ENCODE data around the gene SETX.

Gene SETX

DNA sequence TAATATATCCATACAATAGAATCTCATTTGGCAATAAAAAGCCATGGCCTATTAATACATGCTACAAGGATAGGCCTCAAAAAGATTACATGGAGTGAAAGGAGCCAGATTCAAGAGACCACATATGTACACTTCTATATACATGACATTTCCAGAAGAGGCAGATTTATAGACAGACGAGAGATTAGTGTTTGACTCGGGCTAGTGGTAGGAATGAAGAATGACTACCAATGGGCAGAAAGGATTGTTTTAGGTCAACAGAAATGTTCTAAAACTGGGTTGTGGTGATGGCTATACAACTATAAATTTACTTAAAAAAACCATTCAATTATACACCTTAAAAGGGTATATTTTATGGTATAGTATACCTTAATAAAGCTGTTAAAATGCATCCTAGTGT, 41.9 kb downstream of the SETX start:
- H3K9ac ChIP-seq (ENCODE audit: low read length) = no peak overlapping the region
- no peaks in the 10 kb centered on the region for H3K27me3 ChIP-seq (ENCODE audit: control insufficient read depth, insufficient read depth, low read length)
- no peaks in the 10 kb centered on the region for H3K9me3 ChIP-seq (ENCODE audit: control insufficient read depth, insufficient read depth, low read depth, low read length)
- H3K4me1 ChIP-seq (ENCODE audit: control insufficient read depth, insufficient read depth, low read length) = no peaks in the 10 kb centered on the region
- H3K4me3 ChIP-seq (ENCODE audit: low read depth, low read length) = no peak overlapping the region
- H3K36me3 ChIP-seq (ENCODE audit: control insufficient read depth, insufficient read depth, low read length) = peaks cover 79% of the 10 kb centered on the region
- H3K27ac ChIP-seq (ENCODE audit: low read depth, low read length) = no peak overlapping the region

GRCh38 chr9:132312426-132312825, 42.4 kb downstream of the SETX start:
- no peak overlapping the region for H3K27ac ChIP-seq (ENCODE audit: low read depth, low read length)
- no peak overlapping the region for H3K9ac ChIP-seq (ENCODE audit: low read length)
- no peaks in the 10 kb centered on the region for H3K27me3 ChIP-seq (ENCODE audit: control insufficient read depth, insufficient read depth, low read length)
- H3K4me3 ChIP-seq (ENCODE audit: low read depth, low read length) = no peak overlapping the region
- no peaks in the 10 kb centered on the region for H3K4me1 ChIP-seq (ENCODE audit: control insufficient read depth, insufficient read depth, low read length)
- H3K9me3 ChIP-seq (ENCODE audit: control insufficient read depth, insufficient read depth, low read depth, low read length) = no peaks in the 10 kb centered on the region
- H3K36me3 ChIP-seq (ENCODE audit: control insufficient read depth, insufficient read depth, low read length) = peaks cover 79% of the 10 kb centered on the region

GRCh38 chr9:132311978-132312377, 42.8 kb downstream of the SETX start:
- no peaks in the 10 kb centered on the region for H3K27me3 ChIP-seq (ENCODE audit: control insufficient read depth, insufficient read depth, low read length)
- H3K36me3 ChIP-seq (ENCODE audit: control insufficient read depth, insufficient read depth, low read length) = peaks cover 78% of the 10 kb centered on the region
- H3K4me1 ChIP-seq (ENCODE audit: control insufficient read depth, insufficient read depth, low read length) = no peaks in the 10 kb centered on the region
- H3K27ac ChIP-seq (ENCODE audit: low read depth, low read length) = no peak overlapping the region
- no peak overlapping the region for H3K9ac ChIP-seq (ENCODE audit: low read length)
- no peaks in the 10 kb centered on the region for H3K9me3 ChIP-seq (ENCODE audit: control insufficient read depth, insufficient read depth, low read depth, low read length)
- H3K4me3 ChIP-seq (ENCODE audit: low read depth, low read length) = no peak overlapping the region

GRCh38 chr9:132309056-132309455, 45.7 kb downstream of the SETX start:
- no peak overlapping the region for H3K4me3 ChIP-seq (ENCODE audit: low read depth, low read length)
- no peaks in the 10 kb centered on the region for H3K9me3 ChIP-seq (ENCODE audit: control insufficient read depth, insufficient read depth, low read depth, low read length)
- no peak overlapping the region for H3K9ac ChIP-seq (ENCODE audit: low read length)
- H3K36me3 ChIP-seq (ENCODE audit: control insufficient read depth, insufficient read depth, low read length) = peaks cover 76% of the 10 kb centered on the region
- H3K4me1 ChIP-seq (ENCODE audit: control insufficient read depth, insufficient read depth, low read length) = no peaks in the 10 kb centered on the region
- no peak overlapping the region for H3K27ac ChIP-seq (ENCODE audit: low read depth, low read length)
- H3K27me3 ChIP-seq (ENCODE audit: control insufficient read depth, insufficient read depth, low read length) = no peaks in the 10 kb centered on the region

GRCh38 chr9:132301521-132301920, 53.3 kb downstream of the SETX start:
- no peaks in the 10 kb centered on the region for H3K27me3 ChIP-seq (ENCODE audit: control insufficient read depth, insufficient read depth, low read length)
- no peaks in the 10 kb centered on the region for H3K9me3 ChIP-seq (ENCODE audit: control insufficient read depth, insufficient read depth, low read depth, low read length)
- H3K27ac ChIP-seq (ENCODE audit: low read depth, low read length) = no peak overlapping the region
- H3K4me3 ChIP-seq (ENCODE audit: low read depth, low read length) = no peak overlapping the region
- peaks cover 72% of the 10 kb centered on the region for H3K36me3 ChIP-seq (ENCODE audit: control insufficient read depth, insufficient read depth, low read length)
- H3K9ac ChIP-seq (ENCODE audit: low read length) = no peak overlapping the region
- H3K4me1 ChIP-seq (ENCODE audit: control insufficient read depth, insufficient read depth, low read length) = peaks cover 6% of the 10 kb centered on the region; the same call in 1 of the 2 replicates

DNA sequence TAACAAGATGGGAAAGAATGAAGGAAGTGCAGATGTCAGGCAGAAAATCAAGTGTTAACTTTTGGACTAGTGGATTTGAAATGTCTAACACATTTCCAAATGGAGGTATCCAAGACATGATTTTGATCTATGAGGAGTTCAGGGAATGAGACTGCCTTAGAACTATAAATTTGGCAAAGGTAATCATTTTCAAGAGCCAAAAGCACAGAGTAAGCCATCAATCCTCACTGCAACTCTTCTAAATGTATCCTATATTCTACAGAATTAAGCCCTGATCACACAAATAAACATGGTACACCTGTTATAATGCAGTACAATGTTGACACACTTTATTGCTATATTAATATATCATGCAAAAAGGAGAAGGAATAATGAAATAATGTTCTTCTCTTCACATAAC, 55.6 kb downstream of the SETX start:
- H3K36me3 ChIP-seq (ENCODE audit: control insufficient read depth, insufficient read depth, low read length) = peaks cover 80% of the 10 kb centered on the region
- H3K4me3 ChIP-seq (ENCODE audit: low read depth, low read length) = no peak overlapping the region
- H3K9me3 ChIP-seq (ENCODE audit: control insufficient read depth, insufficient read depth, low read depth, low read length) = no peaks in the 10 kb centered on the region
- no peaks in the 10 kb centered on the region for H3K27me3 ChIP-seq (ENCODE audit: control insufficient read depth, insufficient read depth, low read length)
- peaks cover 12% of the 10 kb centered on the region; the same call in 1 of the 2 replicates for H3K4me1 ChIP-seq (ENCODE audit: control insufficient read depth, insufficient read depth, low read length)
- H3K9ac ChIP-seq (ENCODE audit: low read length) = no peak overlapping the region
- H3K27ac ChIP-seq (ENCODE audit: low read depth, low read length) = no peak overlapping the region

- H3K9me3 ChIP-seq (ENCODE audit: control insufficient read depth, insufficient read depth, low read depth, low read length) = no peaks in the 10 kb centered on the region
- H3K9ac ChIP-seq (ENCODE audit: low read length) = no peak overlapping the region
- no peaks in the 10 kb centered on the region for H3K27me3 ChIP-seq (ENCODE audit: control insufficient read depth, insufficient read depth, low read length)
- peak overlapping the region; percentile 63 for H3K27ac ChIP-seq (ENCODE audit: low read depth, low read length)
- H3K4me3 ChIP-seq (ENCODE audit: low read depth, low read length) = no peak overlapping the region
- H3K4me1 ChIP-seq (ENCODE audit: control insufficient read depth, insufficient read depth, low read length) = peaks cover 12% of the 10 kb centered on the region; the same call in 1 of the 2 replicates
- peaks cover 69% of the 10 kb centered on the region for H3K36me3 ChIP-seq (ENCODE audit: control insufficient read depth, insufficient read depth, low read length)
Measured at GRCh38 chr9:132295181-132295580, 59.6 kb downstream of the SETX start.

GRCh38 chr9:132293145-132293721, 61.6 kb downstream of the SETX start:
- peaks cover 60% of the 10 kb centered on the region for H3K36me3 ChIP-seq (ENCODE audit: control insufficient read depth, insufficient read depth, low read length)
- no peak overlapping the region for H3K4me3 ChIP-seq (ENCODE audit: low read depth, low read length)
- no peaks in the 10 kb centered on the region for H3K27me3 ChIP-seq (ENCODE audit: control insufficient read depth, insufficient read depth, low read length)

DNA sequence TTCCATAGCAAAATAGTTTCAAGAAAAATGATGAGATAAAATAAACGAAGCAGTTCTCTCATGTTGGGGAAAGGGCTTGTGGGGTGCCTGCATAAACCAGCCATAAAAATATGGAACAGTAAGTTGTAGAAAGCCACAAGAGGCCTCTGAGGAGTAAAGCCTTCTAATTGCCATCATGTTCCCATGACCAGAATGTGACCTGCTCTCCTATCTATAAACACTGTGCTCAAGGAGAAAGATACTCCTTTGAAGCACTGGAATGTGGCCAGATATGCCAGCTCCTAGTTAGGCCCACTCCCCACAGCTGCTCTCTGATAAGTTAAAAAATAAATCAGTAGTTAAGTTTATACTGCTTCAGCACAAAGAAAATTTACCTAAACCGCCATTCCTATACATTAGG, 65.8 kb downstream of the SETX start:
- no peak overlapping the region for H3K27ac ChIP-seq (ENCODE audit: low read depth, low read length)
- H3K27me3 ChIP-seq (ENCODE audit: control insufficient read depth, insufficient read depth, low read length) = no peaks in the 10 kb centered on the region
- no peaks in the 10 kb centered on the region for H3K4me1 ChIP-seq (ENCODE audit: control insufficient read depth, insufficient read depth, low read length)
- no peak overlapping the region for H3K9ac ChIP-seq (ENCODE audit: low read length)
- peaks cover 55% of the 10 kb centered on the region for H3K36me3 ChIP-seq (ENCODE audit: control insufficient read depth, insufficient read depth, low read length)
- no peak overlapping the region for H3K4me3 ChIP-seq (ENCODE audit: low read depth, low read length)
- H3K9me3 ChIP-seq (ENCODE audit: control insufficient read depth, insufficient read depth, low read depth, low read length) = no peaks in the 10 kb centered on the region

More at GRCh38 chr9:132293145-132293721, 61.6 kb downstream of the SETX start:
- peaks cover 12% of the 10 kb centered on the region; the same call in 1 of the 2 replicates for H3K4me1 ChIP-seq (ENCODE audit: control insufficient read depth, insufficient read depth, low read length)
- no peak overlapping the region for H3K27ac ChIP-seq (ENCODE audit: low read depth, low read length)
- no peaks in the 10 kb centered on the region for H3K9me3 ChIP-seq (ENCODE audit: control insufficient read depth, insufficient read depth, low read depth, low read length)
- H3K9ac ChIP-seq (ENCODE audit: low read length) = no peak overlapping the region

GRCh38 chr9:132288361-132288760, 66.4 kb downstream of the SETX start:
- Histone ChIP-seq H3K36me3 (ENCODE audit: control insufficient read depth, insufficient read depth, low read length) (peaks cover 59% of the 10 kb centered on the region), H3K4me1 (ENCODE audit: control insufficient read depth, insufficient read depth, low read length) (no peaks in the 10 kb centered on the region), H3K4me3 (ENCODE audit: low read depth, low read length) (no peak overlapping the region), H3K27ac (ENCODE audit: low read depth, low read length) (no peak overlapping the region), H3K9ac (ENCODE audit: low read length) (no peak overlapping the region), H3K9me3 (ENCODE audit: control insufficient read depth, insufficient read depth, low read depth, low read length) (no peaks in the 10 kb centered on the region), H3K27me3 (ENCODE audit: control insufficient read depth, insufficient read depth, low read length) (no peaks in the 10 kb centered on the region)

GRCh38 chr9:132287256-132287760, 67.5 kb downstream of the SETX start:
- Histone ChIP-seq H3K27ac (ENCODE audit: low read depth, low read length) (no peak overlapping the region), H3K27me3 (ENCODE audit: control insufficient read depth, insufficient read depth, low read length) (no peaks in the 10 kb centered on the region), H3K4me3 (ENCODE audit: low read depth, low read length) (no peak overlapping the region), H3K4me1 (ENCODE audit: control insufficient read depth, insufficient read depth, low read length) (no peaks in the 10 kb centered on the region), H3K9ac (ENCODE audit: low read length) (no peak overlapping the region), H3K36me3 (ENCODE audit: control insufficient read depth, insufficient read depth, low read length) (peaks cover 70% of the 10 kb centered on the region), H3K9me3 (ENCODE audit: control insufficient read depth, insufficient read depth, low read depth, low read length) (no peaks in the 10 kb centered on the region)

All from HUES6 (cell line).